ENCODE data around the gene OPRPN. TPM values are rescaled to one million over a fixed set of nuclear protein-coding genes. Genes with fewer than 3 reads are reported as not detected.

Gene OPRPN
- total RNA-seq, 3 donors from 2014 or later (not counting 1 experiment from before 2014, with no cell fraction given) = not detected

DNA sequence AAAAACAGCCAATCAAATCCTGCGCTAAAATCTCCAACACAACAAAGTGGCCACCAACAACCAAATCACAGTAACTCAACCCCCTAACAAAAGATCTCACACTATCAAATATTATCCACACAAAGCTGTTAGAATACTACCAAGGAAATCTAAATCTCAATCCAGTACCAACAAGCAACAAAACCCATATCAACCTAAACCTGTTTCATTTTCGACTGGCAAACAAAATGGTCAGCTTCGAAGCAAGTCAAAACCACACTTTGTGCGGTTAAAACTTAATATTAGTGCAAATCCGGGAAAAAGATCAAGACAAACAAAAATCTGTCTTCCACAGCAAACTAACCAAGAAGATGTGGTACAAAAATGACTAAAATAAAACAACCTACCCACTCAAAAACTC is 45.6 kb downstream of the OPRPN start:
- no peak overlapping the region for H3K4me3 ChIP-seq (ENCODE audit: low read length)
- ATAC-seq (no peak), DNase-seq (no peak)
- Mint-ChIP-seq H3K4me3 (no peak overlapping the region), H3K27ac (no peak overlapping the region), H3K9me3 (no peaks in the 10 kb centered on the region), H3K27me3 (ENCODE audit: low read depth in 2 of 2) (no peaks in the 10 kb centered on the region), H3K4me1 (no peaks in the 10 kb centered on the region), H3K36me3 (no peaks in the 10 kb centered on the region)
- H3K27me3 ChIP-seq (ENCODE audit: control insufficient read depth, insufficient read depth, low read length) = no peaks in the 10 kb centered on the region
- no peaks in the 10 kb centered on the region for H3K36me3 ChIP-seq (ENCODE audit: control insufficient read depth, insufficient read depth, low read length)
- intact Hi-C loops (cut with micrococcal nuclease) = no loop called here
- TF ChIP-seq, protein P1, sequence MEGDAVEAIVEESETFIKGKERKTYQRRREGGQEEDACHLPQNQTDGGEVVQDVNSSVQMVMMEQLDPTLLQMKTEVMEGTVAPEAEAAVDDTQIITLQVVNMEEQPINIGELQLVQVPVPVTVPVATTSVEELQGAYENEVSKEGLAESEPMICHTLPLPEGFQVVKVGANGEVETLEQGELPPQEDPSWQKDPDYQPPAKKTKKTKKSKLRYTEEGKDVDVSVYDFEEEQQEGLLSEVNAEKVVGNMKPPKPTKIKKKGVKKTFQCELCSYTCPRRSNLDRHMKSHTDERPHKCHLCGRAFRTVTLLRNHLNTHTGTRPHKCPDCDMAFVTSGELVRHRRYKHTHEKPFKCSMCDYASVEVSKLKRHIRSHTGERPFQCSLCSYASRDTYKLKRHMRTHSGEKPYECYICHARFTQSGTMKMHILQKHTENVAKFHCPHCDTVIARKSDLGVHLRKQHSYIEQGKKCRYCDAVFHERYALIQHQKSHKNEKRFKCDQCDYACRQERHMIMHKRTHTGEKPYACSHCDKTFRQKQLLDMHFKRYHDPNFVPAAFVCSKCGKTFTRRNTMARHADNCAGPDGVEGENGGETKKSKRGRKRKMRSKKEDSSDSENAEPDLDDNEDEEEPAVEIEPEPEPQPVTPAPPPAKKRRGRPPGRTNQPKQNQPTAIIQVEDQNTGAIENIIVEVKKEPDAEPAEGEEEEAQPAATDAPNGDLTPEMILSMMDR (IDR thresholded peaks at IDR 0.05) = no peak
- 79% methylated on average over 5 of the region's 5 CpGs for WGBS (ENCODE audit: insufficient coverage)
- H3K9me3 ChIP-seq (ENCODE audit: control insufficient read depth, insufficient read depth, low read length) = no peaks in the 10 kb centered on the region
- H3K27ac ChIP-seq (ENCODE audit: low read length) = no peak overlapping the region
- no peaks in the 10 kb centered on the region for H3K4me1 ChIP-seq (ENCODE audit: control insufficient read depth, insufficient read depth, low read length)

DNA sequence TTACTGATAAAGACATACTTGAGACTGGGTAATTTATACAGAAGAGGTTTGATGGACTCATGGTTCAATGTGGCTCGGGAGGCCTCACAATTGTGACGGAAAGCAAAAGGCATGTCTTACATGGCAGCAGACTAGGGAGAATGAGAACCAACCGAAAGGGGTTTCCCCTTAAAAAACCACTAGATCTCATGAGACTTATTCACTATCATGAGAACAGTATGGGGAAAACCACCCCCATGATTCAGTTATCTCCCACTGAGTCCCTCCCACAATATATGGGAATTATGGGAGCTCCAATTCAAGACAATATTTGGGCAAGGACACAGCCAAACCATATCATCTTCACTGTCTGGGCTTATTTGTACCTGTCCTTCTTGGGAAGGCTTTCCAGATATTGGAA is 51.5 kb downstream of the OPRPN start:
- Mint-ChIP-seq H3K27ac (no peak overlapping the region), H3K9me3 (peaks cover 2 to 6% of the 10 kb centered on the region in 2 donors), H3K4me3 (no peak overlapping the region), H3K4me1 (no peaks in the 10 kb centered on the region), H3K27me3 (ENCODE audit: low read depth in 2 of 2) (no peaks in the 10 kb centered on the region), H3K36me3 (no peaks in the 10 kb centered on the region)
- H3K4me3 ChIP-seq (ENCODE audit: low read length) = no peak overlapping the region
- no peaks in the 10 kb centered on the region for H3K36me3 ChIP-seq (ENCODE audit: control insufficient read depth, insufficient read depth, low read length)
- intact Hi-C loops (cut with micrococcal nuclease) = no loop called here
- H3K27me3 ChIP-seq (ENCODE audit: control insufficient read depth, insufficient read depth, low read length) = no peaks in the 10 kb centered on the region
- no peak overlapping the region for H3K27ac ChIP-seq (ENCODE audit: low read length)
- H3K4me1 ChIP-seq (ENCODE audit: control insufficient read depth, insufficient read depth, low read length) = no peaks in the 10 kb centered on the region
- no peak for DNase-seq
- 62% methylated on average over 3 of the region's 3 CpGs for WGBS (ENCODE audit: insufficient coverage)
- TF ChIP-seq, protein P1 (IDR thresholded peaks at IDR 0.05) = no peak
- peaks cover 4% of the 10 kb centered on the region for H3K9me3 ChIP-seq (ENCODE audit: control insufficient read depth, insufficient read depth, low read length)
- no peak for ATAC-seq

DNA sequence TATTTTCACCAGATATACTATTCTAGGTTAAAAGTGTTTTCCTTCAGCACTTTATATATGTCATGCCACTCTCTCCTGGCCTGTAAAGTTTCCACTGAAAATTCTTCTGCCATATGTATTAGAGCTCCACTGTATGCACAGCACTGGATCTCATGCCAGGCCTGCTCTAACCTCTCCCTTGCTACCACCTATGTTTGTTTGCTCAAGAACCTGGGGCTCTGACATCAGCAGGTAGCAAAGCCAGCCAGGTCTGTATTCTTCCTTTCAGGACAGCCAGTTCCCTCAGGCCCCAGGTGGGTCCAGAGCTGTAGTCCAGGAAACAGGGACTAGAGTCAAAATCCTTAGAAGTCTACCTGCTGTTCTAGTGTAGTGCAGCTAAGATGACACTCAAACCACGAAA is 55.2 kb downstream of the OPRPN start:
- H3K4me1 Mint-ChIP-seq = no peaks in the 10 kb centered on the region
- no peaks in the 10 kb centered on the region for H3K36me3 Mint-ChIP-seq
- DNase-seq (no peak), ATAC-seq (no peak)
- peaks cover 5 to 11% of the 10 kb centered on the region in 2 donors for H3K9me3 Mint-ChIP-seq
- TF ChIP-seq, protein P1 (IDR thresholded peaks at IDR 0.05) = no peak
- 12% methylated on average over 1 of the region's 1 CpG for WGBS (ENCODE audit: insufficient coverage)
- Histone ChIP-seq H3K4me3 (ENCODE audit: low read length) (no peak overlapping the region), H3K36me3 (ENCODE audit: control insufficient read depth, insufficient read depth, low read length) (no peaks in the 10 kb centered on the region), H3K9me3 (ENCODE audit: control insufficient read depth, insufficient read depth, low read length) (peaks cover 4% of the 10 kb centered on the region), H3K27me3 (ENCODE audit: control insufficient read depth, insufficient read depth, low read length) (no peaks in the 10 kb centered on the region), H3K27ac (ENCODE audit: low read length) (no peak overlapping the region), H3K4me1 (ENCODE audit: control insufficient read depth, insufficient read depth, low read length) (no peaks in the 10 kb centered on the region)
- no peak overlapping the region for H3K27ac Mint-ChIP-seq
- intact Hi-C loops (cut with micrococcal nuclease) = no loop called here
- H3K27me3 Mint-ChIP-seq (ENCODE audit: low read depth in 2 of 2) = no peaks in the 10 kb centered on the region
- H3K4me3 Mint-ChIP-seq = no peak overlapping the region

Other genes with a start within 250 kb of the OPRPN start
- gene PRR27, start 243.7 kb upstream of the OPRPN start, total RNA-seq = not detected
- not detected for gene ODAM, start 202.2 kb upstream of the OPRPN start, total RNA-seq
- gene FDCSP, start 171.8 kb upstream of the OPRPN start, total RNA-seq = not detected
- not detected for gene CSN3, start 155.3 kb upstream of the OPRPN start, total RNA-seq
- not detected for gene CABS1, start 63.0 kb upstream of the OPRPN start, total RNA-seq
- gene SMR3A, start 37.2 kb upstream of the OPRPN start, total RNA-seq = not detected
- not detected for gene SMR3B, start 14.8 kb upstream of the OPRPN start, total RNA-seq
- gene MUC7, start 74.3 kb downstream of the OPRPN start, total RNA-seq = not detected
- gene AMTN, start 120.6 kb downstream of the OPRPN start, total RNA-seq = not detected
- gene AMBN, start 194.3 kb downstream of the OPRPN start, total RNA-seq = not detected
- gene ENAM, start 230.8 kb downstream of the OPRPN start, total RNA-seq = not detected

Data from natural killer cell (primary cell).